GM23338 (cell line): ENCODE data around the gene NPB. TPM values are rescaled to one million over a fixed set of nuclear protein-coding genes. Genes with fewer than 3 reads are reported as not detected.
A peak's percentile ranks its signal among the peaks of the same experiment; 100 is the strongest.

ENCODE experiments used
- ATAC-seq: fragments of 200-7000 bp; cut with Tn5 transposase; 3 replicates; pipeline ENCODE4 v1.9.1; 2020
- DNase-seq: peaks from one replicate; pipeline ENCODE4 v3.0.0-alpha.2; 2015; ENCODE audit warnings: low spot score
- H2AFZ ChIP-seq: fragments of 200-600 bp; sonication (generic); 2 replicates; pipeline ENCODE4 v1.8.0; 2016; ENCODE audit warnings: antibody characterized with exemption, mild to moderate bottlenecking, moderate library complexity
- H3F3A ChIP-seq: fragments of 200-600 bp; sonication (generic); replicated peaks from 2 replicates; pipeline ENCODE4 v1.8.0; 2017; ENCODE audit warnings: antibody characterized with exemption, mixed run types, low read depth
- H3K27ac ChIP-seq: fragments of 200-600 bp; sonication (generic); 2 replicates; pipeline ENCODE4 v1.6.1; 2016; ENCODE audit warnings: low read depth
- H3K27me3 ChIP-seq: fragments of 200-600 bp; sonication (generic); 2 replicates; pipeline ENCODE4 v1.8.0; 2016; ENCODE audit warnings: mild to moderate bottlenecking, mixed run types, moderate library complexity; ENCODE audit not compliant: insufficient read depth
- H3K36me3 ChIP-seq: fragments of 200-600 bp; sonication (generic); 2 replicates; pipeline ENCODE4 v1.8.0; 2016; ENCODE audit warnings: mild to moderate bottlenecking; ENCODE audit not compliant: insufficient read depth
- H3K4me1 ChIP-seq: fragments of 200-600 bp; sonication (generic); 2 replicates; pipeline ENCODE4 v1.8.0; 2016; ENCODE audit warnings: mild to moderate bottlenecking, moderate library complexity; ENCODE audit not compliant: insufficient read depth
- H3K4me2 ChIP-seq: fragments of 200-600 bp; sonication (generic); 2 replicates; pipeline ENCODE4 v1.7.1; 2017; ENCODE audit warnings: mixed run types
- H3K4me3 ChIP-seq: fragments of 200-600 bp; sonication (generic); 2 replicates; pipeline ENCODE4 v1.6.1; 2016; ENCODE audit warnings: mixed run types
- H3K79me2 ChIP-seq: fragments of 200-600 bp; sonication (generic); replicated peaks from 2 replicates; pipeline ENCODE4 v1.8.0; 2017; ENCODE audit warnings: mild to moderate bottlenecking; ENCODE audit not compliant: insufficient read depth
- H3K9me2 ChIP-seq: fragments of 200-600 bp; sonication (generic); 2 replicates; pipeline ENCODE4 v1.8.0; 2017; ENCODE audit not compliant: insufficient read depth
- H4K20me1 ChIP-seq: fragments of 200-600 bp; sonication (generic); replicated peaks from 2 replicates; pipeline ENCODE4 v1.8.0; 2017; ENCODE audit warnings: mild to moderate bottlenecking; ENCODE audit not compliant: insufficient read depth
- H3K27ac Mint-ChIP-seq: 2 replicates; pipeline ENCODE4 v1.8.0; 2020; ENCODE audit warnings: inconsistent platforms, mild to moderate bottlenecking, moderate library complexity, mixed read lengths
- H3K27me3 Mint-ChIP-seq: 3 replicates; pipeline ENCODE4 v1.8.0; 2022; ENCODE audit warnings: low read depth, mild to moderate bottlenecking, moderate library complexity, mixed read lengths, inconsistent platforms; ENCODE audit not compliant: insufficient read depth, poor library complexity
- H3K36me3 Mint-ChIP-seq: 3 replicates; pipeline ENCODE4 v1.8.0; 2021; ENCODE audit warnings: low read depth, mild to moderate bottlenecking, inconsistent platforms, moderate library complexity, mixed read lengths
- H3K4me1 Mint-ChIP-seq: 3 replicates; pipeline ENCODE4 v1.8.0; 2020; ENCODE audit warnings: mild to moderate bottlenecking, inconsistent platforms, mixed read lengths
- H3K4me3 Mint-ChIP-seq: 3 replicates; pipeline ENCODE4 v1.8.0; 2021; ENCODE audit warnings: moderate library complexity, mild to moderate bottlenecking, inconsistent platforms, mixed read lengths
- H3K9me3 Mint-ChIP-seq: 3 replicates; pipeline ENCODE4 v1.8.0; 2020; ENCODE audit warnings: moderate library complexity, mild to moderate bottlenecking, inconsistent platforms, mixed read lengths
- CREB1 ChIP-seq: fragments of 250-450 bp; sonication (Bioruptor Pico); IDR thresholded peaks from 2 replicates; pipeline ENCODE4 v1.5.0; 2020; ENCODE audit warnings: low read depth, mild to moderate bottlenecking, moderate library complexity
- CTCF ChIP-seq, 2 experiments: fragments of 200-600 bp in 1 of 2; sonication (generic) in 1 of 2; conservative IDR thresholded peaks; 2 replicates each; pipeline versions ENCODE4 v1.5.1 to v1.6.1; 2016 to 2017; ENCODE audit warnings: antibody characterized with exemption in 2 of 2, low read depth in 2 of 2, mild to moderate bottlenecking in 2 of 2, moderate library complexity in 1 of 2
- EZH2 ChIP-seq: fragments of 200-600 bp; sonication (generic); IDR thresholded peaks from one replicate; pipeline ENCODE4 v1.8.0; 2017; ENCODE audit warnings: antibody characterized with exemption, mild to moderate bottlenecking, low read depth; ENCODE audit not compliant: unreplicated experiment
- EZH2phosphoT487 ChIP-seq: fragments of 200-600 bp; sonication (generic); IDR thresholded peaks from one replicate; pipeline ENCODE4 v1.8.1; 2018; ENCODE audit warnings: antibody characterized with exemption; ENCODE audit not compliant: unreplicated experiment
- JUNB ChIP-seq: IDR thresholded peaks from one replicate; pipeline ENCODE4 v1.6.1; 2016; ENCODE audit warnings: antibody characterized with exemption; ENCODE audit not compliant: unreplicated experiment
- POLR2AphosphoS5 ChIP-seq: IDR thresholded peaks from 2 replicates; pipeline ENCODE4 v1.6.1; 2016; ENCODE audit warnings: antibody characterized with exemption, low read depth
- REST ChIP-seq: IDR thresholded peaks from one replicate; pipeline ENCODE4 v1.6.1; 2018; ENCODE audit warnings: antibody characterized with exemption; ENCODE audit not compliant: unreplicated experiment
- STAT1 ChIP-seq: IDR thresholded peaks from one replicate; pipeline ENCODE4 v1.6.1; 2016; ENCODE audit warnings: antibody characterized with exemption; ENCODE audit not compliant: unreplicated experiment
- ZNF331 ChIP-seq: fragments of 250-450 bp; sonication (Bioruptor Pico); IDR thresholded peaks from 2 replicates; pipeline ENCODE4 v1.5.0; 2020; ENCODE audit warnings: low read depth, mild to moderate bottlenecking, moderate library complexity
- ZNF462 ChIP-seq: fragments of 250-450 bp; sonication (Bioruptor Pico); IDR thresholded peaks from 2 replicates; pipeline ENCODE4 v1.5.0; 2020; ENCODE audit warnings: mild to moderate bottlenecking, moderate library complexity
- polyA plus RNA-seq: library from polyadenylated mRNA; unstranded; fragments of >200 nt; fragmentation: Nextera tagmentation; extraction: Ambion mirVana; gene quantifications from 2 replicates; pipeline ENCODE4 v1.2.1, GENCODE V29; 2016
- total RNA-seq: library from RNA; depleted of rRNA; stranded (reverse); fragments of >200 nt; shearing (Covaris generic); gene quantifications from 2 replicates; pipeline ENCODE4 v1.2.3, GENCODE V29; 2014

NPB gene
- total and polyA plus RNA-seq, 2 experiments from 2014 or later = 3.6 to 3.8 TPM

GRCh38 chr17:81935709-81936084, 33.7 kb downstream of the NPB start:
- Mint-ChIP-seq H3K36me3 (peaks cover 38% of the 10 kb centered on the region), H3K27me3 (peaks cover 30% of the 10 kb centered on the region), H3K9me3 (no peaks in the 10 kb centered on the region), H3K4me1 (peaks cover 16% of the 10 kb centered on the region), H3K4me3 (peak overlapping the region; percentile 93), H3K27ac (no peak overlapping the region)
- Histone ChIP-seq H3K4me3 (peak overlapping the region; percentile 86), H3K27me3 (peaks cover 4% of the 10 kb centered on the region; the same call in 1 of the 2 replicates), H3K4me1 (no peaks in the 10 kb centered on the region), H3F3A (peaks cover 17% of the 10 kb centered on the region), H4K20me1 (no peaks in the 10 kb centered on the region; the same call in 1 of the 2 replicates), H3K9me2 (no peaks in the 10 kb centered on the region), H2AFZ (no peak overlapping the region), H3K27ac (no peak overlapping the region), H3K4me2 (peak overlapping the region; percentile 95), H3K36me3 (no peaks in the 10 kb centered on the region), H3K79me2 (peaks cover 12% of the 10 kb centered on the region; the same call in 1 of the 2 replicates)
- no peak for DNase-seq
- ATAC-seq = no peak
- no peak for TF ChIP-seq CREB1 (CRISPR knock-in tag)
- no peak for TF ChIP-seq POLR2AphosphoS5
- TF ChIP-seq JUNB = no peak
- no peak for TF ChIP-seq CTCF (conservative IDR thresholded peaks at IDR 0.05; ENCODE audit: low read depth in 2 of 2)
- no peak for TF ChIP-seq EZH2
- no peak for TF ChIP-seq ZNF462 (CRISPR knock-in tag)
- no peak for TF ChIP-seq EZH2phosphoT487
- TF ChIP-seq ZNF331 (CRISPR knock-in tag) = no peak
- TF ChIP-seq REST = no peak
- no peak for TF ChIP-seq STAT1
